ENCODE results near the gene CST3.

CST3 gene

GRCh38 chr20:23595941-23596340 lies 41.8 kb downstream of the CST3 start:
- no peak for DNase-seq

GRCh38 chr20:23588434-23589403 lies 49.0 kb downstream of the CST3 start:
- DNase-seq: no peak

GRCh38 chr20:23587631-23588030 lies 50.1 kb downstream of the CST3 start:
- no peak for DNase-seq

GRCh38 chr20:23586735-23587525 lies 50.8 kb downstream of the CST3 start:
- DNase-seq: no peak

- no peak for DNase-seq
Observed at GRCh38 chr20:23585808-23586734, 51.7 kb downstream of the CST3 start.

- DNase-seq: no peak
Observed at GRCh38 chr20:23585449-23585807, 52.3 kb downstream of the CST3 start.

- no peak for DNase-seq
Observed at GRCh38 chr20:23584434-23585199, 53.1 kb downstream of the CST3 start.
